Ovary (tissue), 9 donors: ENCODE results near the gene SPATA16. TPM values are rescaled to one million over a fixed set of nuclear protein-coding genes. Genes with fewer than 3 reads are reported as not detected.

Experiments used
- DNase-seq, 5 donors: peaks; one replicate each; pipeline ENCODE4 v3.0.0-alpha.2; 2019 to 2020
- H3K27ac ChIP-seq, 2 donors: fragments of 200-600 bp; one replicate each; pipeline versions ENCODE4 v1.5.1 to v1.8.0; 2019 to 2022
- H3K27me3 ChIP-seq: fragments of 200-600 bp; one replicate; pipeline ENCODE4 v1.8.0; 2022
- H3K36me3 ChIP-seq: fragments of 200-600 bp; sonication (generic); one replicate; pipeline ENCODE4 v1.5.1; 2019
- H3K4me1 ChIP-seq: one replicate; pipeline ENCODE4 v1.8.1; 2013; ENCODE audit warnings: mild to moderate bottlenecking, moderate library complexity; ENCODE audit not compliant: insufficient read depth
- H3K4me3 ChIP-seq: fragments of 200-600 bp; sonication (generic); one replicate; pipeline ENCODE4 v1.5.1; 2017
- H3K9me3 ChIP-seq, 2 donors: fragments of 200-600 bp in 1 of 2; sonication (generic) in 1 of 2; one replicate each; pipeline versions ENCODE4 v1.5.1 to v1.8.1; 2013 to 2019; ENCODE audit warnings: mild to moderate bottlenecking in 1 of 2, moderate library complexity in 1 of 2
- EP300 ChIP-seq: sonication (generic); formaldehyde crosslinking; IDR thresholded peaks from one replicate; pipeline ENCODE4 v1.6.1; 2017; ENCODE audit warnings: antibody characterized with exemption
- POLR2A ChIP-seq: fragments of 450-650 bp; IDR thresholded peaks from one replicate; pipeline ENCODE4 v1.6.1; 2017; ENCODE audit warnings: antibody characterized with exemption, mild to moderate bottlenecking, moderate library complexity
- WGBS, 3 donors: extraction: QIAGEN DNeasy Blood & Tissue Kit in 1 of 3; methylation state at CpG; one replicate each; pipeline versions ENCODE4 v1.1.5 to v1.1.7; 2013 to 2017; 5-methylcytosine and 5-hydroxymethylcytosine counted together
- intact Hi-C, 4 donors: fragments of 100-400 bp; cut with DNase I; formaldehyde crosslinking; loops; one replicate each; pipeline versions ENCODE4 v1.11.0 to v1.15.1; 2022 to 2023
- polyA plus RNA-seq, 2 donors: library from polyadenylated mRNA; stranded (reverse); fragments of 200-250 nt in 1 of 2; fragments of 350-450 nt in 1 of 2; fragmentation: Illumina TruSeq in 1 of 2; extraction: RNeasy Lipid Tissue Mini Kit (QIAGEN cat#74804) in 1 of 2; gene quantifications; one replicate each; pipeline ENCODE4 v1.2.3, GENCODE V29; 2013 to 2014
- total RNA-seq, 7 donors: library from RNA; depleted of rRNA in 2 of 7; stranded (reverse); fragments of >200 nt in 2 of 7; fragmentation: NEBNext Ultra II Directional in 3 of 7; extraction: Animal tissue kit (Norgen Biotek cat#: 25700) in 3 of 7; gene quantifications; one replicate each; pipeline versions ENCODE4 v1.1.0 to v1.2.4, GENCODE V29; 2016 to 2023
- TF ChIP-seq, protein P1 (sequence below), 3 donors: fragments of 450-650 bp in 2 of 3; fragments of 200-600 bp in 1 of 3; IDR thresholded peaks; one replicate each; pipeline versions ENCODE4 v1.5.1 to v1.8.0; 2016 to 2022; ENCODE audit warnings: antibody characterized with exemption in 3 of 3, mild to moderate bottlenecking in 1 of 3
- donor health status: DM: no; HTN: no; CAD: no; lungs with moderate emphysema.
- donor health status: DM: no; HTN: no; CAD: no.
- donor health status: Bipolar disorder and iron deficiency.
- donor health status: DM: yes; HTN: yes; CAD: no.
- donor health status: DM: no; HTN: no; CAD: no.
- donor health status: DM: yes; HTN: yes; CAD: no.

The SPATA16 gene
- total and polyA plus RNA-seq, 9 donors: not detected

GRCh38 chr3:173139420-173139819 is 1.6 kb downstream of the SPATA16 start:
- no peak overlapping the region for H3K27ac ChIP-seq
- 88 to 93% (median 90%) methylated on average over 2 of the region's 2 CpGs for WGBS, 3 donors
- H3K36me3 ChIP-seq: no peaks in the 10 kb centered on the region
- intact Hi-C loops: no loop called here
- no peaks in the 10 kb centered on the region for H3K9me3 ChIP-seq
- TF ChIP-seq POLR2A: no peak
- TF ChIP-seq, protein P1, sequence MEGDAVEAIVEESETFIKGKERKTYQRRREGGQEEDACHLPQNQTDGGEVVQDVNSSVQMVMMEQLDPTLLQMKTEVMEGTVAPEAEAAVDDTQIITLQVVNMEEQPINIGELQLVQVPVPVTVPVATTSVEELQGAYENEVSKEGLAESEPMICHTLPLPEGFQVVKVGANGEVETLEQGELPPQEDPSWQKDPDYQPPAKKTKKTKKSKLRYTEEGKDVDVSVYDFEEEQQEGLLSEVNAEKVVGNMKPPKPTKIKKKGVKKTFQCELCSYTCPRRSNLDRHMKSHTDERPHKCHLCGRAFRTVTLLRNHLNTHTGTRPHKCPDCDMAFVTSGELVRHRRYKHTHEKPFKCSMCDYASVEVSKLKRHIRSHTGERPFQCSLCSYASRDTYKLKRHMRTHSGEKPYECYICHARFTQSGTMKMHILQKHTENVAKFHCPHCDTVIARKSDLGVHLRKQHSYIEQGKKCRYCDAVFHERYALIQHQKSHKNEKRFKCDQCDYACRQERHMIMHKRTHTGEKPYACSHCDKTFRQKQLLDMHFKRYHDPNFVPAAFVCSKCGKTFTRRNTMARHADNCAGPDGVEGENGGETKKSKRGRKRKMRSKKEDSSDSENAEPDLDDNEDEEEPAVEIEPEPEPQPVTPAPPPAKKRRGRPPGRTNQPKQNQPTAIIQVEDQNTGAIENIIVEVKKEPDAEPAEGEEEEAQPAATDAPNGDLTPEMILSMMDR (IDR thresholded peaks at IDR 0.05): no peak
- no peak for TF ChIP-seq EP300
- no peaks in the 10 kb centered on the region for H3K27me3 ChIP-seq
- no peak for DNase-seq
- H3K4me1 ChIP-seq: no peaks in the 10 kb centered on the region
- H3K4me3 ChIP-seq: no peak overlapping the region

- H3K4me3 ChIP-seq: no peak overlapping the region
- TF ChIP-seq EP300 (no peak), POLR2A (no peak)
- TF ChIP-seq, protein P1 (IDR thresholded peaks at IDR 0.05): no peak
- intact Hi-C loops: no loop called here
- H3K36me3 ChIP-seq: no peaks in the 10 kb centered on the region
- H3K4me1 ChIP-seq: no peaks in the 10 kb centered on the region
- no peak overlapping the region for H3K27ac ChIP-seq
- H3K9me3 ChIP-seq: no peaks in the 10 kb centered on the region
- WGBS, 3 donors: 38 to 57% (median 54%) methylated on average over 3 of the region's 3 CpGs
- H3K27me3 ChIP-seq: no peaks in the 10 kb centered on the region
- no peak for DNase-seq
These were observed 3.0 kb downstream of the SPATA16 start for GRCh38 chr3:173138026-173138425.

- 11 to 19% (median 16%) methylated on average over 2 of the region's 2 CpGs for WGBS, 3 donors
- intact Hi-C loops: no loop called here
- Histone ChIP-seq H3K4me1 (no peaks in the 10 kb centered on the region), H3K27ac (no peak overlapping the region), H3K4me3 (no peak overlapping the region), H3K27me3 (no peaks in the 10 kb centered on the region), H3K9me3 (no peaks in the 10 kb centered on the region), H3K36me3 (no peaks in the 10 kb centered on the region)
- TF ChIP-seq, protein P1 (IDR thresholded peaks at IDR 0.05): no peak
- TF ChIP-seq POLR2A: no peak
- no peak for DNase-seq
These were observed 6.0 kb downstream of the SPATA16 start for GRCh38 chr3:173135059-173135458.

DNA sequence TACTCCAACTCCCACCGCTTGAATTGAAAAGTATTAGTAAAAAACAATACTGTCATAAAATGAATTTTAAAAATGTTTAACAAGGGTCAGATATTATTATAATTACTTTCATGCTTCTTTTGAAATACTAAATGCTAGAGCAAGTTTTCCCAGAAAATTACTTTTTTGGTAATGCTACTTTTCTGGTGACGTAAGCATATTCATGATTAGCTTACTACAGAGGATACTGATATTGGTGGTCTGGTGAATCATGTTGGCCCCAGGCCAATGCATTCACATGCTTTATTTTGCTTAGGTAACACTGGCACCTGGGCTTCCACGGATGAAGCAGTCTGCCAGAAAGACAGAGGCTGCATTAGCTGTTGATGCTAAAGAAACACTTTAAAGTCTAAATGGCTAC is 12.4 kb downstream of the SPATA16 start:
- Histone ChIP-seq H3K27me3 (no peaks in the 10 kb centered on the region), H3K4me1 (no peaks in the 10 kb centered on the region), H3K27ac (no peak overlapping the region), H3K9me3 (no peaks in the 10 kb centered on the region), H3K4me3 (no peak overlapping the region), H3K36me3 (no peaks in the 10 kb centered on the region)
- 72 to 86% (median 82%) methylated on average over 3 of the region's 3 CpGs for WGBS, 3 donors
- TF ChIP-seq EP300 (no peak), POLR2A (no peak)
- TF ChIP-seq, protein P1 (IDR thresholded peaks at IDR 0.05): no peak
- intact Hi-C loops: no loop called here
- no peak for DNase-seq

GRCh38 chr3:173111321-173111720 is 29.7 kb downstream of the SPATA16 start:
- no peak for DNase-seq
- no peaks in the 10 kb centered on the region for H3K9me3 ChIP-seq
- H3K4me1 ChIP-seq: no peaks in the 10 kb centered on the region
- no peaks in the 10 kb centered on the region for H3K36me3 ChIP-seq
- TF ChIP-seq EP300: no peak
- no peak for TF ChIP-seq POLR2A
- TF ChIP-seq, protein P1 (IDR thresholded peaks at IDR 0.05): no peak
- no peak overlapping the region for H3K27ac ChIP-seq
- no peak overlapping the region for H3K4me3 ChIP-seq
- H3K27me3 ChIP-seq: no peaks in the 10 kb centered on the region
- 82 to 91% (median 84%) methylated on average over 2 of the region's 2 CpGs for WGBS, 3 donors
- intact Hi-C loops: no loop called here
